ENCODE measurements around the gene MAP3K14. TPM values are rescaled to one million over a fixed set of nuclear protein-coding genes. Genes with fewer than 3 reads are reported as not detected.

Gene MAP3K14
- total RNA-seq, 1 experiment from 2014 or later, result 16.4 TPM

- no peak overlapping the region for H2AFZ ChIP-seq (ENCODE audit: low read depth, low read length, poor library complexity, severe bottlenecking)
- no peaks in the 10 kb centered on the region for H3K9me3 ChIP-seq (ENCODE audit: control insufficient read depth in 1 of 2, insufficient read depth in 1 of 2, low read depth in 1 of 2, low read length in 2 of 2)
- H3K27me3 ChIP-seq (ENCODE audit: insufficient read depth, low read length), result no peaks in the 10 kb centered on the region
- H4K20me1 ChIP-seq (ENCODE audit: insufficient read depth), result no peaks in the 10 kb centered on the region
- no TSS peak for BruUV-seq (replicated peaks)
- ChIA-PET CTCF (no interaction called here), POLR2A (no interaction called here), RAD21 (ENCODE audit: low non-redundant PET in 1 of 2, low total read pairs in 2 of 2, uncharacterized antibody in 2 of 2, unreplicated experiment in 2 of 2) (no interaction called here)
- H3K4me1 ChIP-seq (ENCODE audit: control insufficient read depth in 1 of 2, insufficient read depth in 2 of 2, low read length in 2 of 2), result peaks cover 0 to 3% of the 10 kb centered on the region in 2 experiments; a peak in 1 of 4 replicates
- H3K4me3 ChIP-seq (replicated peaks in 1 of 2; ENCODE audit: low read depth in 1 of 2, low read length in 2 of 2), result no peak overlapping the region
- H3K27ac ChIP-seq (ENCODE audit: low read depth, low read length), result no peak overlapping the region
- no peaks in the 10 kb centered on the region for H3K36me3 ChIP-seq (ENCODE audit: control insufficient read depth in 1 of 2, insufficient read depth in 2 of 2, low read length in 2 of 2)
- intact Hi-C loops (cut with micrococcal nuclease), result no loop called here
- no peak overlapping the region for H3K9ac ChIP-seq (ENCODE audit: low read length)
- no peak overlapping the region for H3K4me2 ChIP-seq (ENCODE audit: low read length)
- TF ChIP-seq CBX3 (IDR thresholded peaks at IDR 0.05; ENCODE audit: low read depth) (no peak), EGR1 (IDR thresholded peaks at IDR 0.05; ENCODE audit: low read depth) (no peak), EZH2phosphoT487 (IDR thresholded peaks at IDR 0.05; ENCODE audit: borderline replicate concordance) (no peak), ELF1 (IDR thresholded peaks at IDR 0.05; ENCODE audit: borderline replicate concordance, low read depth) (no peak), TCF7L2 (IDR thresholded peaks at IDR 0.05; ENCODE audit: borderline replicate concordance, extremely low read depth, insufficient read depth, insufficient read length) (no peak), SIN3A (IDR thresholded peaks at IDR 0.05; ENCODE audit: low read depth) (no peak), POLR2A (IDR thresholded peaks at IDR 0.05; ENCODE audit: borderline replicate concordance, extremely low read depth, insufficient read depth, insufficient read length) (no peak), FOSL1 (IDR thresholded peaks at IDR 0.05; ENCODE audit: low read depth) (no peak), REST (IDR thresholded peaks at IDR 0.05; ENCODE audit: low read depth) (no peak), SP1 (IDR thresholded peaks at IDR 0.05; ENCODE audit: low read depth) (no peak), YY1 (IDR thresholded peaks at IDR 0.05; ENCODE audit: extremely low read depth, insufficient replicate concordance, low read depth, low read length) (no peak)
- TF ChIP-seq, protein P1, sequence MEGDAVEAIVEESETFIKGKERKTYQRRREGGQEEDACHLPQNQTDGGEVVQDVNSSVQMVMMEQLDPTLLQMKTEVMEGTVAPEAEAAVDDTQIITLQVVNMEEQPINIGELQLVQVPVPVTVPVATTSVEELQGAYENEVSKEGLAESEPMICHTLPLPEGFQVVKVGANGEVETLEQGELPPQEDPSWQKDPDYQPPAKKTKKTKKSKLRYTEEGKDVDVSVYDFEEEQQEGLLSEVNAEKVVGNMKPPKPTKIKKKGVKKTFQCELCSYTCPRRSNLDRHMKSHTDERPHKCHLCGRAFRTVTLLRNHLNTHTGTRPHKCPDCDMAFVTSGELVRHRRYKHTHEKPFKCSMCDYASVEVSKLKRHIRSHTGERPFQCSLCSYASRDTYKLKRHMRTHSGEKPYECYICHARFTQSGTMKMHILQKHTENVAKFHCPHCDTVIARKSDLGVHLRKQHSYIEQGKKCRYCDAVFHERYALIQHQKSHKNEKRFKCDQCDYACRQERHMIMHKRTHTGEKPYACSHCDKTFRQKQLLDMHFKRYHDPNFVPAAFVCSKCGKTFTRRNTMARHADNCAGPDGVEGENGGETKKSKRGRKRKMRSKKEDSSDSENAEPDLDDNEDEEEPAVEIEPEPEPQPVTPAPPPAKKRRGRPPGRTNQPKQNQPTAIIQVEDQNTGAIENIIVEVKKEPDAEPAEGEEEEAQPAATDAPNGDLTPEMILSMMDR (IDR thresholded peaks at IDR 0.05 in 2 of 3, conservative IDR thresholded peaks at IDR 0.05 in 1 of 3; ENCODE audit: borderline replicate concordance in 1 of 3, insufficient read depth in 1 of 3, low read depth in 2 of 3, low read length in 2 of 3), result no peak
- TF ChIP-seq, protein P2, sequence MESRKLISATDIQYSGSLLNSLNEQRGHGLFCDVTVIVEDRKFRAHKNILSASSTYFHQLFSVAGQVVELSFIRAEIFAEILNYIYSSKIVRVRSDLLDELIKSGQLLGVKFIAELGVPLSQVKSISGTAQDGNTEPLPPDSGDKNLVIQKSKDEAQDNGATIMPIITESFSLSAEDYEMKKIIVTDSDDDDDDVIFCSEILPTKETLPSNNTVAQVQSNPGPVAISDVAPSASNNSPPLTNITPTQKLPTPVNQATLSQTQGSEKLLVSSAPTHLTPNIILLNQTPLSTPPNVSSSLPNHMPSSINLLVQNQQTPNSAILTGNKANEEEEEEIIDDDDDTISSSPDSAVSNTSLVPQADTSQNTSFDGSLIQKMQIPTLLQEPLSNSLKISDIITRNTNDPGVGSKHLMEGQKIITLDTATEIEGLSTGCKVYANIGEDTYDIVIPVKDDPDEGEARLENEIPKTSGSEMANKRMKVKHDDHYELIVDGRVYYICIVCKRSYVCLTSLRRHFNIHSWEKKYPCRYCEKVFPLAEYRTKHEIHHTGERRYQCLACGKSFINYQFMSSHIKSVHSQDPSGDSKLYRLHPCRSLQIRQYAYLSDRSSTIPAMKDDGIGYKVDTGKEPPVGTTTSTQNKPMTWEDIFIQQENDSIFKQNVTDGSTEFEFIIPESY (IDR thresholded peaks at IDR 0.05; ENCODE audit: extremely low read depth, insufficient replicate concordance, low read length), result no peak
- DNase-seq (ENCODE audit: low read depth, low spot score) (no peak), ATAC-seq (no peak)
- no peaks in the 10 kb centered on the region for H3K9me2 ChIP-seq (ENCODE audit: insufficient read depth)
- H3K79me2 ChIP-seq (ENCODE audit: insufficient read depth, low read length), result no peaks in the 10 kb centered on the region
Observed at GRCh38 chr17:45237686-45238085, 79.1 kb downstream of the MAP3K14 start.

All from HCT116 (cell line).